ENCODE data around the gene ERMAP. TPM values are rescaled to one million over a fixed set of nuclear protein-coding genes. Genes with fewer than 3 reads are reported as not detected.

The ERMAP gene
- total and polyA plus RNA-seq, 10 of the 15 experiments (the other 5 are each of a cell fraction or from before 2014, with no cell fraction given) = 1.4 to 6.8 (median 4.1) TPM

GRCh38 chr1:42783092-42783491, 33.8 kb upstream of the ERMAP start (continued):
- TF ChIP-seq USF2 (IDR thresholded peaks at IDR 0.05; ENCODE audit: borderline replicate concordance, low read depth, low read length) (no peak), CUX1 (IDR thresholded peaks at IDR 0.05; ENCODE audit: insufficient replicate concordance, low read depth, low read length) (no peak), KAT2A (conservative IDR thresholded peaks at IDR 0.05; ENCODE audit: control insufficient read depth, low read depth, low read length) (no peak), REST (IDR thresholded peaks at IDR 0.05; ENCODE audit: low read depth, low read length) (no peak), FOXM1 (IDR thresholded peaks at IDR 0.05; ENCODE audit: low read depth, low read length) (no peak), WRNIP1 (IDR thresholded peaks at IDR 0.05; ENCODE audit: borderline replicate concordance, low read depth, low read length) (no peak), ELK1 (IDR thresholded peaks at IDR 0.05; ENCODE audit: low read depth, low read length) (no peak), RAD51 (IDR thresholded peaks at IDR 0.05) (no peak)
